ENCODE data around the gene CKAP5.

The CKAP5 gene

DNA sequence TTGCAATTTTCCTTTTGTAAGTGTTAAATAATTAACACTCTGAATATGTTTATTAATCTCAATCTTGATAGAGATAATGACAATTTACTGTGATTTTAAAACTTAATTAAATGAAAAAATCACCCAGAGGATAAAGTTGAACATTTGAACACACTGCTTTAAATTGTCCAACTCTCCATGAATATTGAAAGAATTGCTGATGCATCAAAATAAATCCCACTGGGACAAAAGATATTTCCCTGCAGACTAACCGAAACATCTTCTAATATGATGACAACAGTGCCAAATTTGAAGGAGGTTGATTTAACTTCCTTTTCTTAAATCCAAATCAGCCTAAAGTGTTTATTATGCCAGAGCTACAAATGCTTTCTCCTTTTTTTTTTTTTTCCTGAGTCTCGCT, 79.4 kb downstream of the CKAP5 start:
- DNase-seq (ENCODE audit: low spot score) = no peak

DNA sequence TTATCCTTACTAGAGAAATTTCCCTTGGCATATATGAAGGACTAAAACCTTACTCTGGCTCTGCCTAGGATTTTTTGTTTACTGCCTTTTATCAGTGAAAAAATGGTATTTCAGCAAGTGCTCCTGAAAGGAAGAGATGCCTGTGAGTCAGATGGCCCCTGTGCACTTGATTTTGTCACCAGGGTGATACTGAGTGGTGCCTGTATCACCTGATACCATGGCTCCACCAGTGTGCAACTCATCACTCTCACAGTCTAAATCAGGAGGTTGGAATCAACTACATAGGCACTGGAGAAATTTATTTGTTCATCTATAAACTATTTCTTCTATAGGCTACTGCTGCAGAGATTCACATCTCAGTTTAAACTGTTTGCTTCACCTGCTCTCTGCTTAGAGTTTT, 83.8 kb downstream of the CKAP5 start:
- DNase-seq (ENCODE audit: low spot score) = no peak

DNA sequence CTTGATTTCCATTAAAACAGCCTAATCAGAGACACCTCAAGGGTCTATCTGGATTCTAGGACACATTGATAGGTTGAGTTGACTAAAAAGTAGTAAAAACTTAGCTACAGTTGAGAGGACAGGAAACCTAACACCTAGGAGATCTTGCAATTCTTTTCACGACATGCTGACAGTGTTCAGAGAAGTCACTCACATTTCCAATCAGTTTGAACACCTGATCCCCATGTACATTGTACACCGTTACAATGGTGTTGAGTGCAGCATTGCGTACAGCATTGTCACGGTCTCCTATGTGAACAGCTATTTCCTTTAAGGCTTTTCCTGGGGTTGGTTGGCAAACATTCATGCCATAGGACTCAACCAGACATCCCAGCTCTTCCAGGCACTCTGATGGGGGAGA, 84.3 kb downstream of the CKAP5 start:
- DNase-seq (ENCODE audit: low spot score) = no peak

DNA sequence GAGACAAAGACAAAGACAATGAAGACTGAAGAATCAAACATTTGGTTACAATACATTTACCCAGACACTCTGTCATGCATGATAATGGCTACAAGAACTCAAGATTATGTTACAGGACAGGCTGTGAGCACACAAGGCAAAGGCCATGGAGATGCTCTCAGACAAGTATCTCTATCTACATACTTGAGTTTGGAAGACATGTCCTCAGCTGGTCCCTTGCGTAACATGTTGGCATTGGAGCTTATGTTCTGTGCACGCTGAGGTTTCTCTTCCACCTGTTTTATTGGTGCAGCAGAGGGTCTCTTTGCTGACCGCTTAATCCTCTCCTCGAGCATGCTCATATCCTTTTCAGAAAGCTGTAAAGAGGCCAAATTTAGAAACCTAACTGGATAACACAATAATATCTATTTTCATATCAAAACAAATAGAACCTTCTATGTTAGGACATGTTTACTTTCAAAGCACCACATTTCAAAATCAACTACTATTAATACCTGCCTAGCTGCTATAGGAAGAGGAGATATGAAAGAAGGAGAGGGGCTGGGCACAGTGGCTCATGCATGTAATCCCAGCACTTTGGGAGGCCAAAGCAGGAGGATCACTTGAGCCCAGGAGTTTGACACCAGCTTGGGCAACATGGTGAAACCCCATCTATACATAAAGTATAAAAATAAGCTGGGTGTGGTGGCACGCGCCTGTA, 85.5 kb downstream of the CKAP5 start:
- DNase-seq (ENCODE audit: low spot score) = no peak

DNA sequence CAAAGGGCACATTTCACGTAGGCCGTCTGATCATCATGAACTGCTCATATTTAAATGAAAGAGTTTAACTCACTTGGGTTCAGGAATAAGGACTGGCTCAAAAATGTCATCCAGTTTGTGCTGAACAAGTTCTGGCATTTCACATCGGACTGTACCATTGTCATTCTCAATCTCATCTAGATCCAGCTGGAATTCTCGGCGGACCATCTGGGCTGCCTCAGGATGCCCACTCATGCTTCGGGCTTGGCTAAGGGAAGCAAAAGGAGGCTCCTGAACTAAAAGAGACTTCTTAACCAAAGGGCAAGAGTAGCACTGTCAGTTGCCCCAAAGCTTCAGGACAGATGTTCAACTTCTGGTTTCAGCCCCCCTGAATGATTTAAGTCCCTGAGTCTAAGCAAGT, 86.9 kb downstream of the CKAP5 start:
- no peak for DNase-seq (ENCODE audit: low spot score)

DNA sequence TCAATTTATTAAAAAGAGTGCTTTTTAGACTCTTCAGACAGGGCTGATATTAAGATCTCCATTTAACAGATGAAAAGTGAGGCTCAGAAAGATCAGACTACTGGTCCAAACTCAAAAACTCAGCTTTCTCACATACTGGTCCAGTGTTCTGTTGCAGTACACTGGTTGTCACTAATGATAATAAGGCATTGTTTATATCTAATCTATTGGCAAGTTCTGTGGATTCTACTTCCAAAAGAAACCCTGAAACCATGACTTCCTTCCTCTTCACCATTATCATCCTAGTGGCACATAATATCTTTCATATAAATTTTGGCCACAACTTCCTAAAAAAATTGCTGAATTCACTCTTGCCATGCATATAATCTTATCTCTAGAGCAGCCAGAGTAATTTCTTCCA, 90.1 kb downstream of the CKAP5 start:
- no peak for DNase-seq (ENCODE audit: low spot score)

DNA sequence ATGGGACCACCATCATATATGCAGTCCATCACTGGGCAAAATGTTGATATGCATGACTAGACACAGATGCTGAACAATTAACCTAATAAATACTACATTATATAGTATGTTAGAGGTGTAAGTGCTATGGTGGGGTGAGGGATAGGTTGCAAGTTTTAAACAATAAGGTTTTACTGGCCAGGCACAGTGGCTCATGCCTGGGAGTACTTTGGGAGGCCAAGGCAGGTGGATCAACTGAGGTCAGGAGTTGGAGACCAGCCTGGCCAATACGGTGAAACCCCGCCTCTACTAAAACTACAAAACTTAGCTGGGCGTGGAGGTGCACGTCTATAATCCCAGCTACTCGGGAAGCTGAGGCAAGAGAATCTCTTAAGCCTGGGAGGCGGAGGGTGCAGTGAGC, 98.9 kb downstream of the CKAP5 start:
- DNase-seq (ENCODE audit: low spot score) = no peak

DNA sequence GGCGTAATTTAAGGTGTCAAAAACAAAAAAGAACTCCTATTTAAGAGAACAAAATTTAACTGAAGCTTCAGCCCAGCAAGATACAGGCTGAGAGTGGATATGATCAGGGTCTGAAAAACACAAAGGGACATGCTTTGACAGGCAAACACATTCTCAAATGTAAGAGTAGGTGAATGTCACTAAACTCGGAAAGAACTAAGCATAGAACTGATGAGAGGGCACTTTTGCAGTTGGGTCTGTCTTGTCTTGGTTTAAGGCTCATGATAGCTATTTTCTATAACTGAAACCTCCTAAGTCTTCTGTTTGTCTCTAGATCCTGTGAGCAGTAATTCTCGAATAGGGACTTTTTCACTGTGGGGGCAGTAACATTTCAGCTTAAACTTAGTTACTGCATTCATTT, 100.1 kb downstream of the CKAP5 start:
- DNase-seq (ENCODE audit: low spot score) = no peak

DNA sequence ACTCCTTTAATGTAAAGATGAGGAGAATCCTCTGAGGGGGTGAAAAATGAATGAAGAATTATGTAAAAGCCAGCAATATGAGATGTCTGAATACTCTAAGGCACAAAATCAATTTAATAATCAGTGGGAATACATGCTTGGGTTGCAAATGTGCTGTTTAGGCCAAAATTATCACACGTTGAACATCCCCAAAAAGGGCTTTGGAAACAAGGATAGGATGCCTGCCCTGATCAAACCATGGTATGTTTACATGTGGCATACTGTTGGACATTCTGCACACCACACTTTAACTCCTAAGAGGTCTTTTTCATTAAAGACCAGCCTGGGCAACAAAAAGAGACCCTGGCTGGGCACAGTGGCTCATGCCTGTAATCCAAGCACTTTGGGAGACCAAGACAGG, 100.8 kb downstream of the CKAP5 start:
- DNase-seq (ENCODE audit: low spot score) = no peak

DNA sequence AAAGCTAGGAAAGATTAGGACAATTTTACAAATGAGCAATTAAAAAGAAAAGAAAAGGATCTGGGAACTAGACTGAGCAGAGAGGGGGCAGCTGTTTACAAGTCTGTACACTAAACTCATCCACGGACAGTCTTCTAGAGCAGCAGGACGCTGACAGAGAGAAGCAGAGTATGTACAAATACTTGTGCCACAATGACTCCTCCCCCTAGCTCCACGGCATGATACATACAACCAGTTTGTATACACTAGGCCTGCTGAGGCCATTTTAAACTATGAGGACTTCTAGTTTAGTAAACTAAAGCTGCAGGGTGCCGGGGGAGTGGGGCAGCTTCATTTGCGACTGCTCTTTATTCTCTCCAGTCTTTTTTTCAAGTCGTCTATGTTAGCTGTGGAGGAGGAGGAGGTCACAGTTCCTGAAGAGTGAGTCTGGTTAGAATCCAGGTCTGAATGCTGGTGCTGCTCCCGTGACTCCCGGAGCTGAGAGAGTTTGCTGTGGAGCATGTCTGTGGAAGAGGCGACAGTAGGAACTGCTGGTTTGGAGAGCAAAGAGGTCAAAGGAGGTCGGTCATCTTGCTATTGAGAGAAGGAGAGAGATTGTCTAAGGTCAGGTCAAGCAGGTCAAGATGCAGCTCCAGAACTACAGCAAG, 102.3 kb downstream of the CKAP5 start:
- no peak for DNase-seq (ENCODE audit: low spot score)

DNA sequence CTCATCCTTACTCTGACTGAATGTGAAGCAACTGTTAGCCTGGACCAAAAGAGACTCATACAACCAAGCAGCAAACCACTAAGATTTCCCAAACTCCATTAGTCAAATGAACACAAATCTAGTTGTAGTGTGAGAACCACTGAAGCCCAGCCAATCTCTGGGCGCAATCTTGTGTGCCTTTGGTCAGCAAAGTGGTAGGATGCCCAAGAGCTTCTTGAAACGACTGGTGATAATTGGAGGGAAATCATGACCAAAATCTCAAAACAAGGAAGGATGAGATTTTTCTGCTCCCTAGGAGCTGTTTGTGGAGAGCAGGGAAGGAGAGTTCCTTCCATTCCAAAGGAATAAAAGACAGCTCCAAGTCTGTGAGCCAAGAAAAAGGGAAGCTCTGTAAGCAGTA, 103.0 kb downstream of the CKAP5 start:
- no peak for DNase-seq (ENCODE audit: low spot score)

DNA sequence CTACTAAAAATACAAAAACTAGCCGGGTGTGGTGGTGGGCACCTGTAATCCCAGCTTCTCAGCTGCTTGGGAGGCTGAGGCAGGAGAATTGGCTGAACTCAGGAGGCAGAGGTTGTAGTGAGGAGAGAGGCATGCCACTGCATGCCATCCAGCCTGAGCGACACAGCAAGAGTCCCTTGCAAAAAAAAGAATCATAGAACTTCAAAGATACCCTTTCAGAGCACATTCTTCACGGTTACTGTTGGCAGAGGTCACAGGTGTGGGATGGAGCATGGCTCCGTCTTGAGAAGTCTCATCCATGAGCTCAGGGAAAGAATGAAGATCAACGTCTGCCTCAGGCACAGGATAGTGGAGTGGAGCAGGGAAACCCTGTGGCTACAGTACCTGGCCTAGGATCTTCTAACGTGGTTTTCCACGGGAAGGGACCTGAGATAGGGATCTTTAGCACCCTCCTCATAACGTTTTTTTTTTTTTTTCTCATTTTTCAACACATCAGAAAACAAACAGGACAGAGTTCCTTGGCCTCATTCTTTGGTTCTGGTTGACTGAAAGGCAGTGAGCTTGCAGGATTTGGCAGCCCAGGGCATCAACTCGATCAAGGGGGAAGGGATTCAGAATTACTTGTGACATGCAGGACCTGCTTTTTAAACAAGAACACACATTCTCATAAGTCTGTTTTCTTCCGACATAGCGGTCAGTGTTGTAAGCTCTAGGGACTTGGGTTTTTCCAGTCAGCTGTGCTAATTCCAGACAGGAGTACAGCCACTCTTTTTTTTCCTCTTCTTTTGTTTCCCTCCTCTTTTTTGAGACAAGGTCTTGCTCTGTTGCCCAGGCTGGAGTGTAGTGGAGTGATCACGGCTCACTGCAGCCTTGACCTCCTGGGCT, 104.2 kb downstream of the CKAP5 start:
- no peak for DNase-seq (ENCODE audit: low spot score)

DNA sequence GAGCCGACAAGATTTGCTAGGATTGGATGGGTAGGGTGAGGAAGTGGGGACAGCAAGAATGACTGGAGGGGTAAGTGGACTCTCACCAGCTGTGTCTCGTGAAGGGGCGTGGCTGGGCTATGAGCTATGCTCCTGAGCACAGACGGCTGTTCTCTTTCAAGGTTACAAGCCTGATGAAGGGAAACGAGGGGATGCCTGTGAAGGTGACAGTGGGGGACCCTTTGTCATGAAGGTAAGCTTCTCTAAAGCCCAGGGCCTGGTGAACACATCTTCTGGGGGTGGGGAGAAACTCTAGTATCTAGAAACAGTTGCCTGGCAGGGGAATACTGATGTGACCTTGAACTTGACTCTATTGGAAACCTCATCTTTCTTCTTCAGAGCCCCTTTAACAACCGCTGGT, 107.2 kb downstream of the CKAP5 start:
- no peak for DNase-seq (ENCODE audit: low spot score)

DNA sequence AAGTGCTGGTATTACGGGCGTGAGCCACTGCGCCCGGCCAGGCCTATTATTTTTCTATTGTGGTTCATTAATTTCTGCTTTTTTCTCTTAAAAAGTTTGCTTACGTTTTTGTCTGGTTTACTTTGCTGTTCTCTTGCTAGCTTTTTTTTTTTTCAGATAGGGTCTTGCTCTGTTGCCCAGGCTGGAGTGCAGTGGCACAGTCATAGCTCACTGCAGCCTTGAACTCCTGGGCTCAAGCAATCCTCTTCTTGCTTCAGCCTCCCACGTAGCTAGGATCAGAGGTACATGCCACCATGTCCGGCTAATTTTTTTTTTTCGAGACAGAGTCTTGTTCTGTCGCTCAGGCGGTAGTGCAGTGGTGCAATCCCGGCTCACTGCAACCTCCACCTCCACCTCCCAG, 108.4 kb downstream of the CKAP5 start:
- DNase-seq (ENCODE audit: low spot score) = no peak

DNA sequence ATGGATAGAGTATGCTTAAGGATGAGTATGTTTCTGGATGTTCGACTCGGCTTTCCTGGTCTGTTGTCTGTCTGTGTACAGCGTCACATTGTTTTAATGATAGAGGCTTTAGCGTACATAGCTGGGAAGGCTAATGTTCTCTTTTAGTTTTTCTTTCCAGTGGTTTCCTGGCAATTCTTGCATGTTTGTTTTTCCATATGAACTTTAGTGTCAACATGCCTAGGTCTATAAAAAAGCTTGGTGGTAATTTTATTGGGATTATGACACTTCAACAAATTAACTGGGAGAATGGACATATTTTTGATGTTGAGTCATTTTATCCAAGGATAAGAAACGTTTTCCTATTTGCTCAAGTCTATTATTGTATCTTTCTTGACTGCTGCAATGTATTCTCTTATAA, 109.5 kb downstream of the CKAP5 start:
- peak; percentile 23 for DNase-seq (ENCODE audit: low spot score)

DNA sequence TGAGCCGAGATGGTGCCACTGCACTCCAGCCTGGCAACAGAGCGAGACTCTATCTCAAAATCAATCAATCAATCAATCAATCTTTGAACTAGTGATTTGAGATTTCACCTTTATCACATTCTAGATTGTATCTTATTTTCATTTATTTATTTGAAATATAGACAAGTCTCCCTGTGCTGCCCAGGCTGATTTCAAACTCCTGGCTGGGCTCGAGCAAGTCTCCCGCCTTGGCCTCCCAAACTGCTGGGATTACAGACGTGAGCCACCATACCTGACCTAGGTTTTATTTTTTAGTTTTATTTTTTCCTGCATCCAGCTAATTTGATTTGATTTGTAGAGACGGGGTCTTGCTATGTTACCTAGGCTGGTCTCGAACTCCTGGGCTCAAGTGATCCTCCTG, 109.9 kb downstream of the CKAP5 start:
- no peak for DNase-seq (ENCODE audit: low spot score)

DNA sequence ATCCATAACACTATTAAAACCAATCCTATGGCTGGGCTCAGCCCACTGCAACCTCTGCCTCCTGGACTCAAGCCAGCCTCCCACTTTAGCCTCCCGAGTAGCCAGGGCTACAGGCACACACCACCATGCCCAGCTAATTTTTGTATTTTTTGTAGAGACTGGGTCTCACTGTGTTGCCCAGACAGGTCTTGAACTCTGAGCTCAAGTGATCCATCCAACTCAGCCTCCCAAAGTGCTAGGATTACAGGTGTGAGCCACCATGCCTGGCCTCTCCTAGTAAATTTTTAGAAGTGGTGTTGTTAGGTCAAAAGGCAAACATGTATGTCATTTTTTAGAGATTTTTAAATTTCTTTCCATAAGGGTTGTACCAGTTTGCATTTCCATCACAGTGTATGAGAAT, 112.8 kb downstream of the CKAP5 start:
- DNase-seq (ENCODE audit: low spot score) = no peak

DNA sequence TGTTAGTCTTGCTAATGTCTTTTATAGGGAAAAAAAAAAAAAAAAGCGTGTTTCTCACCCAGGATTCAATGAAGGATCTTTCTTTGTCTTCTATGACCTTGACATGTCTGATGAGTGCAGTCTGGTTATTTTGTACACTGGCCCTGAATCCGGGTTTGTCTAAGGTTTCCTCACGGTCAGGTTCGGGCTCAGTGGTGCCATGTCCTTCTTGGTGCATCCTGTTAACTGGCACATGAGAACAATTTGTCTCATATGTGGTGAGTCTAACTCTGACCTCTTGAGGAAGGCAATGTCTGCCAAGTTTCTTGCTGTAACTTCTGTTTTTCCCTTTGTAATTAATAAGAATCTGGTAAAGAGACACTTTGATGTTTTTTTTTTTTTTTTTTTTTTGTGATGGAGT, 114.5 kb downstream of the CKAP5 start:
- no peak for DNase-seq (ENCODE audit: low spot score)

DNA sequence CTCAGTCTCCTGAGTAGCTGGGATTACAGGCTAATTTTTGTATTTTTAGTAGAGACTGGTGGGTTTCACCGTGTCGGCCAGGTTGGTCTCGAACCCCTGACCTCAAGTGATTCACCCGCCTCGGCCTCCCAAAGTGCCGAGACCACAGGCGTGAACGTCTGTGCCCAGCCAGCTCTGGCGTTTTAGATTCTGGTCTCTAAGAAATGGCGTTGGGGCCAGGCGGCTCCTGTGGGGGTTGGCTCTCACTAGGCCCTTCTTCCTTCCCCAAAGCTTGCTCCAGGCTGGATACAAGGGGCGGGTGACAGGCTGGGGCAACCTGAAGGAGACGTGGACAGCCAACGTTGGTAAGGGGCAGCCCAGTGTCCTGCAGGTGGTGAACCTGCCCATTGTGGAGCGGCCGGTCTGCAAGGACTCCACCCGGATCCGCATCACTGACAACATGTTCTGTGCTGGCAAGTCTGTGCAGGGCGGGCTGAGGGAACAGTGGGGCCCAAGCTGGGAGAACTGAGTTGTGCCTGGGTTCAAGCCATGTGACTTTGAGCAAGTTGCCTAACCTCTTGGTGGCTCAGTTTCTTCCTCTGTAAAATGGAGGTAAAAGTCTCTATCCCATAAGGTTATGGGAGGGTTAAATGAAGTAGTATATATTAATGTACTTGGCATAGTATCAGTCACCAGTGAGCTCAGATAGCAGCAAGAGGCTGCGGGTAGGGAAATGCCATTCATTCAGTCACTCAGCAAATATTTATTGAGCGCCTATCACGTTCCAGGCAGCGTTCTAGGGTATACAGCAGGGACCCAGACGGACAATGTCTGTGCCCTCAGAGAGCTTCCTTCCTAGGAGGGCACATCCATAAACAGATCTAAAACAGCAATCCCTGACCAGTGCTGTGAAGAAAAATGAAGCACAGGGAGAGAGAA, 116.7 kb downstream of the CKAP5 start:
- DNase-seq (ENCODE audit: low spot score) = no peak

DNA sequence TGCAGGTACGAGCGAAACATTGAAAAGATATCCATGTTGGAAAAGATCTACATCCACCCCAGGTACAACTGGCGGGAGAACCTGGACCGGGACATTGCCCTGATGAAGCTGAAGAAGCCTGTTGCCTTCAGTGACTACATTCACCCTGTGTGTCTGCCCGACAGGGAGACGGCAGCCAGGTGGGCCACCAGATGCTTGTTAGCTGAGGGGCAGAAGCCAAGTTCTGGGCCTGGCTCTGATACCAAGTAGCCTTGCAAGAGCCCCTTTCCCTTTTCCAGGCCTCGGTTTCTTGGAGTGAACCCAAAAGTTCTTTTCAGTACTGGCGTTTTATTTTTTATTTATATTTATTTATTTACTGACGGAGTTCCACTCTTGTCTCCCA, 117.4 kb downstream of the CKAP5 start:
- no peak for DNase-seq (ENCODE audit: low spot score)

DNA sequence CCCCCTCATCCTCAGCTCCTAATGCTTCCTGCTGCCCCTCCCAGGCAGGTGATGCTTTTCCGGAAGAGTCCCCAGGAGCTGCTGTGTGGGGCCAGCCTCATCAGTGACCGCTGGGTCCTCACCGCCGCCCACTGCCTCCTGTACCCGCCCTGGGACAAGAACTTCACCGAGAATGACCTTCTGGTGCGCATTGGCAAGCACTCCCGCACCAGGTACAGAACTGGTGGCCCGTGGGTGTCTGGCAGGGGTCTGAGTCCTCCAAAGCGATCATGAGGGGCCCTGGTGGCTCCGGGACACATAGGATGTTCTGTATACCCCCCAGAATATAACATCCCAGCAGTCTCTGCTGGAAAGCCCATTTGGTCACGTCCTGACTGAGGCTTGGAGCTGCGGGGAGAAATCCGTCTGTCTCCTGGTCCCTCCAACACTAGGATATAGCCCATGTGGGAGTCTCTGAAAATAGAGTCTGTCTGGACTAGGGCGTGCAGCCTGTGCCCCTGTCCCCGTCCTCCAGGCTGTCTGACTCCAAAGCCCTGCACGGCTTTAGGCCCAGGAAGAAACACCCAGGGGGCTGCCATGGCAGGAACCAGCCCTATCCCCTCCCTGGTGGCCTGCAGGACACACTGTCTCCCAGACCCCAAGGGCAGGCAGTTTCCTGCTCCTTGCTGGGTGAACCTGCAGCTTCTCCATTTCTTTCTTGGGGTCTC, 118.0 kb downstream of the CKAP5 start:
- DNase-seq (ENCODE audit: low spot score) = no peak

Measured in LoVo (cell line).